DOHH2 (cell line): ENCODE measurements around the gene SLC16A8.

Source experiments
- H3F3A ChIP-seq: fragments of 200-600 bp; sonication (generic), shearing (Covaris generic); 2 replicates; pipeline ENCODE4 v1.6.0; 2016; ENCODE audit warnings: antibody characterized with exemption, mild to moderate bottlenecking; ENCODE audit not compliant: control insufficient read depth, insufficient read depth
- H3K27ac ChIP-seq: fragments of 200-600 bp; sonication (generic); 2 replicates; pipeline ENCODE4 v1.5.1; 2014; ENCODE audit warnings: low read depth, mild to moderate bottlenecking, low read length, moderate library complexity
- H3K27me3 ChIP-seq: fragments of 200-600 bp; sonication (generic); 2 replicates; pipeline ENCODE4 v1.6.1; 2014; ENCODE audit warnings: mild to moderate bottlenecking, low read length, mixed read lengths; ENCODE audit not compliant: control insufficient read depth
- H3K36me3 ChIP-seq: fragments of 200-600 bp; sonication (generic); 2 replicates; pipeline ENCODE4 v1.6.1; 2014; ENCODE audit warnings: mild to moderate bottlenecking, low read length, moderate library complexity, mixed read lengths; ENCODE audit not compliant: control insufficient read depth
- H3K4me1 ChIP-seq: fragments of 200-600 bp; sonication (generic); 2 replicates; pipeline ENCODE4 v1.6.1; 2014; ENCODE audit warnings: mild to moderate bottlenecking, low read length, mixed read lengths; ENCODE audit not compliant: control insufficient read depth
- H3K4me2 ChIP-seq: fragments of 200-600 bp; sonication (generic); 2 replicates; pipeline ENCODE4 v1.6.0; 2014; ENCODE audit warnings: mild to moderate bottlenecking, low read length, moderate library complexity
- H3K4me3 ChIP-seq: fragments of 200-600 bp; sonication (generic); 2 replicates; pipeline ENCODE4 v1.5.1; 2014; ENCODE audit warnings: mild to moderate bottlenecking, low read length, mixed read lengths
- H3K79me2 ChIP-seq: fragments of 200-600 bp; sonication (generic); 2 replicates; pipeline ENCODE4 v1.6.1; 2014; ENCODE audit warnings: mild to moderate bottlenecking, low read length, mixed read lengths; ENCODE audit not compliant: control insufficient read depth
- H3K9me2 ChIP-seq: fragments of 200-600 bp; sonication (generic); replicated peaks from 2 replicates; pipeline ENCODE4 v1.6.1; 2014; ENCODE audit warnings: mild to moderate bottlenecking, low read length, mixed read lengths; ENCODE audit not compliant: control insufficient read depth
- H3K9me3 ChIP-seq: fragments of 200-600 bp; sonication (generic); 2 replicates; pipeline ENCODE4 v1.6.1; 2014; ENCODE audit warnings: antibody characterized with exemption, low read length, mixed read lengths; ENCODE audit not compliant: control insufficient read depth, insufficient read depth
- H4K20me1 ChIP-seq: fragments of 200-600 bp; sonication (generic); 2 replicates; pipeline ENCODE4 v1.6.0; 2014; ENCODE audit warnings: low read depth, mild to moderate bottlenecking, antibody characterized with exemption, low read length, moderate library complexity; ENCODE audit not compliant: control insufficient read depth, insufficient read depth
- EZH2phosphoT487 ChIP-seq: fragments of 200-600 bp; sonication (generic); IDR thresholded peaks from 2 replicates; pipeline ENCODE4 v1.6.1; 2017; ENCODE audit warnings: borderline replicate concordance, mild to moderate bottlenecking, antibody characterized with exemption, low read length, moderate library complexity, mixed read lengths
- TF ChIP-seq, protein P1 (sequence below): fragments of 200-600 bp; sonication (generic); IDR thresholded peaks from one replicate; pipeline ENCODE4 v1.5.1; 2014; ENCODE audit warnings: antibody characterized with exemption, mild to moderate bottlenecking, low read depth, low read length; ENCODE audit not compliant: poor library complexity, severe bottlenecking

Gene SLC16A8

DNA sequence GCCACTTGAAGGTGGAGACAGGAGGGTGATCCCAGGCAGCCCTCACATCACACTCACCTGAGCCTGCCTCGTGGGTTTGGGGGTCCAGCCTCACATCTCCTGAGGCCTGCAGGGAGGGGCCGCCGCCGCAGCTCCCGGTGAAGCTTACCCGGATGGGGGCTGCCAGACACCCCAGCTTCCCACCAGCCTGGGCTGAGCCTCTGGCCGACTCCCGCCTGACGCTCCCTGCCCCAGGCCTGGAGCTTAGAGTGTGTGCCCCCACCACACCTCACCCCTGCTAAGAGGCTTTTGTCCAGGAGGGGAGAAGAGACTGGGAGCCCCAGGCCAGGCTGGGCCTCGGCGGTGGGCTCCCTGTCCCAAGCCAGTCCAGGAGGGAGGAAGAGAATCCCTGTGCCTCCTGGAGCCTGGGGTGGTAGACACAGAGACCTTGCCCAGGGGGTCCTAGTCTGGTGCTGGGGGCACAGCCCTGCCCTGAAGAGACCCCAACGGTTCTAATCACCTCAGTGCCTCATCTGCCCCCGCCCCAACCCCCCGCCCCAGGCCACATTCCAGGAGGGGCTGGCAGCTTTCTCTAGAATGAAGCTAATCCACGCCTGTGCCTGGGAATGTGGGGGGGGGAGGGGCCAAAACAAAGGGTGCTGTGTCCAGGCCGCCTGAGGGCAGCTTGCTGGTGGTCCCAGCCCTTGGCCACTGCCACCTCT is at the start of gene SLC16A8:
SLC16A8 (minus strand) TSS at position 254 of the 701 bp plus-strand sequence. CDS start 1,311 bp downstream, outside the sequence.
- H3K36me3 ChIP-seq = no peaks in the 10 kb centered on the region
- no peak for TF ChIP-seq EZH2phosphoT487
- TF ChIP-seq, protein P1, sequence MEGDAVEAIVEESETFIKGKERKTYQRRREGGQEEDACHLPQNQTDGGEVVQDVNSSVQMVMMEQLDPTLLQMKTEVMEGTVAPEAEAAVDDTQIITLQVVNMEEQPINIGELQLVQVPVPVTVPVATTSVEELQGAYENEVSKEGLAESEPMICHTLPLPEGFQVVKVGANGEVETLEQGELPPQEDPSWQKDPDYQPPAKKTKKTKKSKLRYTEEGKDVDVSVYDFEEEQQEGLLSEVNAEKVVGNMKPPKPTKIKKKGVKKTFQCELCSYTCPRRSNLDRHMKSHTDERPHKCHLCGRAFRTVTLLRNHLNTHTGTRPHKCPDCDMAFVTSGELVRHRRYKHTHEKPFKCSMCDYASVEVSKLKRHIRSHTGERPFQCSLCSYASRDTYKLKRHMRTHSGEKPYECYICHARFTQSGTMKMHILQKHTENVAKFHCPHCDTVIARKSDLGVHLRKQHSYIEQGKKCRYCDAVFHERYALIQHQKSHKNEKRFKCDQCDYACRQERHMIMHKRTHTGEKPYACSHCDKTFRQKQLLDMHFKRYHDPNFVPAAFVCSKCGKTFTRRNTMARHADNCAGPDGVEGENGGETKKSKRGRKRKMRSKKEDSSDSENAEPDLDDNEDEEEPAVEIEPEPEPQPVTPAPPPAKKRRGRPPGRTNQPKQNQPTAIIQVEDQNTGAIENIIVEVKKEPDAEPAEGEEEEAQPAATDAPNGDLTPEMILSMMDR = no peak
- H3K4me1 ChIP-seq = no peaks in the 10 kb centered on the region
- no peaks in the 10 kb centered on the region for H3F3A ChIP-seq
- no peaks in the 10 kb centered on the region for H3K79me2 ChIP-seq
- H3K27ac ChIP-seq = no peak within 1 kb of the TSS
- no peaks in the 10 kb centered on the region for H3K9me2 ChIP-seq
- H3K4me3 ChIP-seq = no peak within 1 kb of the TSS
- peaks cover 17% of the 10 kb centered on the region for H3K27me3 ChIP-seq
- H4K20me1 ChIP-seq = no peaks in the 10 kb centered on the region
- no peaks in the 10 kb centered on the region for H3K9me3 ChIP-seq
- H3K4me2 ChIP-seq = no peak within 1 kb of the TSS

GRCh38 chr22:38133331-38133730 is 49.3 kb upstream of the SLC16A8 start:
- Histone ChIP-seq H3K27ac (no peak overlapping the region), H3K4me2 (no peak overlapping the region), H3K4me1 (no peaks in the 10 kb centered on the region), H3K36me3 (no peaks in the 10 kb centered on the region), H3K79me2 (no peaks in the 10 kb centered on the region), H3F3A (no peaks in the 10 kb centered on the region), H3K9me2 (no peaks in the 10 kb centered on the region), H3K9me3 (no peaks in the 10 kb centered on the region), H3K27me3 (no peaks in the 10 kb centered on the region), H3K4me3 (no peak overlapping the region), H4K20me1 (no peaks in the 10 kb centered on the region)
- no peak for TF ChIP-seq EZH2phosphoT487
- TF ChIP-seq, protein P1 = no peak

- H3K4me1 ChIP-seq = no peaks in the 10 kb centered on the region
- H3F3A ChIP-seq = no peaks in the 10 kb centered on the region
- no peaks in the 10 kb centered on the region for H3K9me3 ChIP-seq
- no peaks in the 10 kb centered on the region for H3K79me2 ChIP-seq
- no peak for TF ChIP-seq EZH2phosphoT487
- TF ChIP-seq, protein P1 = no peak
- H3K27me3 ChIP-seq = no peaks in the 10 kb centered on the region
- H3K27ac ChIP-seq = no peak overlapping the region
- H4K20me1 ChIP-seq = no peaks in the 10 kb centered on the region
- H3K36me3 ChIP-seq = no peaks in the 10 kb centered on the region
- H3K9me2 ChIP-seq = no peaks in the 10 kb centered on the region
- H3K4me3 ChIP-seq = no peak overlapping the region
- H3K4me2 ChIP-seq = no peak overlapping the region
Observed at GRCh38 chr22:38132794-38133193, 48.8 kb upstream of the SLC16A8 start.
